CD14-positive monocyte (primary cell): ENCODE results near the gene TMEM242. TPM values are rescaled to one million over a fixed set of nuclear protein-coding genes. Genes with fewer than 3 reads are reported as not detected.

Experiments used
- DNase-seq, 3 donors: peaks; one replicate each; pipeline ENCODE4 v3.0.0-alpha.2; 2011 to 2022
- H2AFZ ChIP-seq: 2 replicates; pipeline ENCODE4 v1.6.0; 2012; ENCODE audit warnings: mild to moderate bottlenecking, low read depth, low read length, inconsistent platforms; ENCODE audit not compliant: insufficient read depth, poor library complexity, severe bottlenecking
- H3K27ac ChIP-seq, 2 donors: 1 replicate in 1 of 2; 2 replicates in 1 of 2; pipeline ENCODE4 v1.5.1; 2012 to 2013; ENCODE audit warnings: low read length in 2 of 2, control low read depth in 1 of 2, inconsistent platforms in 1 of 2, low read depth in 1 of 2, mild to moderate bottlenecking in 1 of 2
- H3K27me3 ChIP-seq, 2 donors: one replicate each; pipeline versions ENCODE4 v1.6.0 to v1.6.1; 2011 to 2013; ENCODE audit warnings: low read length in 2 of 2; ENCODE audit not compliant: control insufficient read depth in 2 of 2, insufficient read depth in 2 of 2
- H3K36me3 ChIP-seq, 2 donors: replicated peaks in 1 of 2; 1 replicate in 1 of 2; 2 replicates in 1 of 2; pipeline versions ENCODE4 v1.5.1 to v1.6.1; 2012 to 2013; ENCODE audit warnings: low read length in 2 of 2, control low read depth in 1 of 2, inconsistent platforms in 1 of 2, mild to moderate bottlenecking in 1 of 2; ENCODE audit not compliant: insufficient read depth in 2 of 2, control insufficient read depth in 1 of 2
- H3K4me1 ChIP-seq, 2 donors: 1 replicate in 1 of 2; 2 replicates in 1 of 2; pipeline versions ENCODE4 v1.5.1 to v1.6.1; 2012 to 2013; ENCODE audit warnings: low read length in 2 of 2, control low read depth in 1 of 2, inconsistent platforms in 1 of 2, mild to moderate bottlenecking in 1 of 2, moderate library complexity in 1 of 2; ENCODE audit not compliant: insufficient read depth in 2 of 2, control insufficient read depth in 1 of 2
- H3K4me2 ChIP-seq: replicated peaks from 2 replicates; pipeline ENCODE3; 2012; ENCODE audit warnings: low read length, moderate library complexity, mild to moderate bottlenecking; ENCODE audit not compliant: poor library complexity, severe bottlenecking; ENCODE audit errors: extremely low read depth
- H3K4me3 ChIP-seq, 3 experiments: fragments of 200-600 bp in 1 of 3; sonication (generic) in 1 of 3; replicated peaks in 1 of 3; 1 replicate in 2 of 3; 2 replicates in 1 of 3; pipeline ENCODE4 v1.5.1; 2011 to 2013; ENCODE audit warnings: low read length in 3 of 3, mild to moderate bottlenecking in 3 of 3, control low read depth in 2 of 3, low read depth in 2 of 3, inconsistent platforms in 1 of 3, moderate library complexity in 1 of 3
- H3K79me2 ChIP-seq: 2 replicates; pipeline ENCODE4 v1.6.0; 2012; ENCODE audit warnings: mild to moderate bottlenecking, control low read depth, inconsistent platforms, low read length, moderate library complexity; ENCODE audit not compliant: insufficient read depth
- H3K9ac ChIP-seq: 2 replicates; pipeline ENCODE4 v1.6.0; 2017; ENCODE audit warnings: low read length, mild to moderate bottlenecking; ENCODE audit not compliant: insufficient read depth, poor library complexity, severe bottlenecking
- H3K9me3 ChIP-seq, 2 donors: replicated peaks in 1 of 2; 1 replicate in 1 of 2; 2 replicates in 1 of 2; pipeline versions ENCODE4 v1.5.1 to v1.6.1; 2012 to 2013; ENCODE audit warnings: low read length in 2 of 2, control low read depth in 1 of 2; ENCODE audit not compliant: control insufficient read depth in 1 of 2, insufficient read depth in 1 of 2
- H4K20me1 ChIP-seq: 2 replicates; pipeline ENCODE4 v1.6.0; 2012; ENCODE audit warnings: mild to moderate bottlenecking, low read length, control low read depth, moderate library complexity; ENCODE audit not compliant: insufficient read depth
- H3K27ac Mint-ChIP-seq, 7 donors: one replicate each; pipeline ENCODE4 v1.8.0; 2020; ENCODE audit warnings: mild to moderate bottlenecking in 7 of 7, mixed read lengths in 7 of 7, moderate library complexity in 6 of 7, inconsistent platforms in 2 of 7
- H3K27me3 Mint-ChIP-seq, 3 donors: one replicate each; pipeline ENCODE4 v1.8.0; 2021 to 2022; ENCODE audit warnings: low read depth in 3 of 3, mild to moderate bottlenecking in 3 of 3, mixed read lengths in 3 of 3, moderate library complexity in 3 of 3, inconsistent platforms in 1 of 3
- H3K36me3 Mint-ChIP-seq, 2 donors: one replicate each; pipeline ENCODE4 v1.8.0; 2020; ENCODE audit warnings: mixed read lengths in 2 of 2, inconsistent platforms in 1 of 2, mild to moderate bottlenecking in 1 of 2
- H3K4me1 Mint-ChIP-seq: one replicate; pipeline ENCODE4 v1.8.0; 2020; ENCODE audit warnings: mild to moderate bottlenecking, mixed read lengths
- H3K4me3 Mint-ChIP-seq, 2 donors: one replicate each; pipeline ENCODE4 v1.8.0; 2020; ENCODE audit warnings: mild to moderate bottlenecking in 2 of 2, mixed read lengths in 2 of 2, moderate library complexity in 1 of 2
- H3K9me3 Mint-ChIP-seq, 7 donors: one replicate each; pipeline ENCODE4 v1.8.0; 2020 to 2022; ENCODE audit warnings: mixed read lengths in 7 of 7, mild to moderate bottlenecking in 6 of 7, moderate library complexity in 6 of 7, inconsistent platforms in 2 of 7
- WGBS: methylation state at CpG from one replicate; pipeline ENCODE4 v1.1.5; 2013; ENCODE audit warnings: missing lambda C conversion rate; ENCODE audit not compliant: insufficient coverage; 5-methylcytosine and 5-hydroxymethylcytosine counted together
- intact Hi-C, 2 donors: fragments of 100-400 bp; cut with micrococcal nuclease; formaldehyde crosslinking; loops; one replicate each; pipeline versions ENCODE4 v1.15.0 to v1.15.1; 2023
- polyA plus RNA-seq, 3 donors: library from polyadenylated mRNA; depleted of rRNA in 1 of 3; unstranded in 2 of 3; stranded (reverse) in 1 of 3; fragments of 300-500 nt in 2 of 3; fragments of >200 nt in 1 of 3; fragmentation: Illumina TruSeq in 2 of 3; gene quantifications; 1 replicate in 2 of 3; 2 replicates in 1 of 3; pipeline ENCODE4 v1.2.3, GENCODE V29; 2012 to 2021
- TF ChIP-seq, protein P1 (sequence below): fragments of 200-600 bp; IDR thresholded peaks from one replicate; pipeline ENCODE4 v1.8.0; 2022; ENCODE audit warnings: antibody characterized with exemption, mild to moderate bottlenecking

TMEM242 gene
- polyA plus RNA-seq, 3 donors = 5.6 to 9.8 (median 8.3) TPM

DNA sequence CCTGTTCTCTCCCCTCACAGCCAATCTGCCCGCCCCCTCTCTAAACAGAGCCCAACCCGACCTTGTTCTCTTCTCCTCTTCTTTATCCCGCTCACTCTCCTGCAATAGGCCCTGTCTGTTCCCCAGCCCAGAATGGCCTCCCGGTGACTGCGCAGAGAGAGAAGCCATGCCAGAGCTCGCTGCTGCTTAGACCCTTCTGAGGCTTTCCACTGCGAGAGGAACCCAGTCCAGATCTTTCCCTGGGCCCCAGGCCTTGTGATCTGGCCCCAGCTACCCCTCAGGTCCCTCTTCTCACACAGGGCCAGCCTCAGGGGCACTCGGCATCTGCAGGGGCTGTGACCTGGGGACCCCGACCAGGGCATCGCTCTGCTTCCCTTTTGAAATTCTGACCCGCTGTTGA, 58.1 kb downstream of the TMEM242 start:
- Histone ChIP-seq H3K79me2 (no peaks in the 10 kb centered on the region), H2AFZ (no peak overlapping the region), H3K27ac (no peak overlapping the region), H3K36me3 (no peaks in the 10 kb centered on the region), H3K9ac (no peak overlapping the region), H4K20me1 (no peaks in the 10 kb centered on the region), H3K9me3 (peaks cover 0 to 3% of the 10 kb centered on the region in 2 donors), H3K27me3 (no peaks in the 10 kb centered on the region), H3K4me1 (no peaks in the 10 kb centered on the region), H3K4me3 (no peak overlapping the region), H3K4me2 (no peak overlapping the region)
- no peak overlapping the region for H3K4me3 Mint-ChIP-seq
- H3K9me3 Mint-ChIP-seq = peaks cover 0 to 5% (median 3%) of the 10 kb centered on the region in 7 donors
- TF ChIP-seq, protein P1, sequence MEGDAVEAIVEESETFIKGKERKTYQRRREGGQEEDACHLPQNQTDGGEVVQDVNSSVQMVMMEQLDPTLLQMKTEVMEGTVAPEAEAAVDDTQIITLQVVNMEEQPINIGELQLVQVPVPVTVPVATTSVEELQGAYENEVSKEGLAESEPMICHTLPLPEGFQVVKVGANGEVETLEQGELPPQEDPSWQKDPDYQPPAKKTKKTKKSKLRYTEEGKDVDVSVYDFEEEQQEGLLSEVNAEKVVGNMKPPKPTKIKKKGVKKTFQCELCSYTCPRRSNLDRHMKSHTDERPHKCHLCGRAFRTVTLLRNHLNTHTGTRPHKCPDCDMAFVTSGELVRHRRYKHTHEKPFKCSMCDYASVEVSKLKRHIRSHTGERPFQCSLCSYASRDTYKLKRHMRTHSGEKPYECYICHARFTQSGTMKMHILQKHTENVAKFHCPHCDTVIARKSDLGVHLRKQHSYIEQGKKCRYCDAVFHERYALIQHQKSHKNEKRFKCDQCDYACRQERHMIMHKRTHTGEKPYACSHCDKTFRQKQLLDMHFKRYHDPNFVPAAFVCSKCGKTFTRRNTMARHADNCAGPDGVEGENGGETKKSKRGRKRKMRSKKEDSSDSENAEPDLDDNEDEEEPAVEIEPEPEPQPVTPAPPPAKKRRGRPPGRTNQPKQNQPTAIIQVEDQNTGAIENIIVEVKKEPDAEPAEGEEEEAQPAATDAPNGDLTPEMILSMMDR = no peak
- H3K27ac Mint-ChIP-seq = peak overlapping the region in 1 of 7 donors; percentile 33
- peaks cover 0 to 4% (median 0%) of the 10 kb centered on the region in 3 donors for H3K27me3 Mint-ChIP-seq
- intact Hi-C loops = no loop called here
- H3K36me3 Mint-ChIP-seq = no peaks in the 10 kb centered on the region
- H3K4me1 Mint-ChIP-seq = no peaks in the 10 kb centered on the region
- DNase-seq = no peak
- 92% methylated on average over 9 of the region's 11 CpGs for WGBS

DNA sequence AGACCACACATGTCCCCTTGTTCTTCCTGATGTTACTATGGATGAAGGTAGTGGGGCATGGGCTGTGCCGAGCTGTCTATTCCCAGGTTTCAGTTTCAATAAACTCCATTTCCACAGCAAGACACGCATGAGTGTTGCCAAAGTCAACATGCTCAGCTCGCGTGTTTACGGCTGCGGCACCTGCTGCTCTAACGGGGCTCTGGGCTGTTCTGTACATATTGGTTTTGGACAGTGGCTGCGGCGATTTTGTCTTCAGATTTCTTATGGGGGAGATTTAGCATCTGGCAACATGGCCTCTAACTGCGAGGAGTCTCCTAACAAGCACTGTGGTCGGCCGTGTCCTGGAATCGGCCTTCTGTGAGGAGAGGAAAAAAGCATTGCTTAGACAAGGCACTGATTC, 58.6 kb downstream of the TMEM242 start:
- Histone ChIP-seq H3K9ac (no peak overlapping the region), H3K27me3 (no peaks in the 10 kb centered on the region), H3K36me3 (no peaks in the 10 kb centered on the region), H3K27ac (no peak overlapping the region), H2AFZ (no peak overlapping the region), H3K4me1 (no peaks in the 10 kb centered on the region), H4K20me1 (no peaks in the 10 kb centered on the region), H3K9me3 (no peaks in the 10 kb centered on the region), H3K79me2 (no peaks in the 10 kb centered on the region), H3K4me2 (no peak overlapping the region), H3K4me3 (no peak overlapping the region)
- peaks cover 0 to 2% (median 0%) of the 10 kb centered on the region in 7 donors for H3K9me3 Mint-ChIP-seq
- intact Hi-C loops = no loop called here
- no peaks in the 10 kb centered on the region for H3K4me1 Mint-ChIP-seq
- no peak overlapping the region for H3K4me3 Mint-ChIP-seq
- 95% methylated on average over 12 of the region's 13 CpGs for WGBS
- peaks cover 0 to 3% (median 0%) of the 10 kb centered on the region in 3 donors for H3K27me3 Mint-ChIP-seq
- DNase-seq = no peak
- no peak overlapping the region for H3K27ac Mint-ChIP-seq
- TF ChIP-seq, protein P1 = no peak
- H3K36me3 Mint-ChIP-seq = no peaks in the 10 kb centered on the region
